HG03558 (cell line): ENCODE results near the gene ITSN1.

Source experiments
- ATAC-seq: cut with Tn5 transposase; IDR thresholded peaks from one replicate; pipeline ENCODE4 v1.9.1; 2021; ENCODE audit warnings: moderate number of reproducible peaks; ENCODE audit not compliant: unreplicated experiment; ENCODE audit errors: extremely low read depth

The ITSN1 gene

GRCh38 chr21:33828083-33828482, 185.8 kb downstream of the ITSN1 start:
- ATAC-seq, result no peak

- no peak for ATAC-seq
Measured at GRCh38 chr21:33828577-33828976, 186.3 kb downstream of the ITSN1 start.

GRCh38 chr21:33829844-33830243, 187.5 kb downstream of the ITSN1 start:
- ATAC-seq, result no peak

- ATAC-seq, result no peak
Measured at GRCh38 chr21:33831962-33832659, 189.8 kb downstream of the ITSN1 start.

GRCh38 chr21:33834801-33835500, 192.7 kb downstream of the ITSN1 start:
- no peak for ATAC-seq

- no peak for ATAC-seq
Measured at GRCh38 chr21:33835920-33836319, 193.6 kb downstream of the ITSN1 start.

- ATAC-seq, result no peak
Measured at GRCh38 chr21:33836408-33836807, 194.1 kb downstream of the ITSN1 start.

- no peak for ATAC-seq
Measured at GRCh38 chr21:33839167-33839716, 196.9 kb downstream of the ITSN1 start.

- no peak for ATAC-seq
Measured at GRCh38 chr21:33839806-33840205, 197.5 kb downstream of the ITSN1 start.

GRCh38 chr21:33840771-33841170, 198.5 kb downstream of the ITSN1 start:
- no peak for ATAC-seq

GRCh38 chr21:33841561-33841960, 199.3 kb downstream of the ITSN1 start:
- no peak for ATAC-seq

GRCh38 chr21:33843216-33843615, 200.9 kb downstream of the ITSN1 start:
- ATAC-seq, result no peak

- no peak for ATAC-seq
Measured at GRCh38 chr21:33844104-33844889, 202.0 kb downstream of the ITSN1 start.

GRCh38 chr21:33844890-33845205, 202.5 kb downstream of the ITSN1 start:
- ATAC-seq, result no peak

GRCh38 chr21:33846141-33846540, 203.8 kb downstream of the ITSN1 start:
- ATAC-seq, result no peak

- ATAC-seq, result no peak
Measured at GRCh38 chr21:33847588-33848248, 205.4 kb downstream of the ITSN1 start.

GRCh38 chr21:33848249-33848953, 206.1 kb downstream of the ITSN1 start:
- ATAC-seq, result no peak

- ATAC-seq, result no peak
Measured at GRCh38 chr21:33849834-33850233, 207.5 kb downstream of the ITSN1 start.

GRCh38 chr21:33850401-33850800, 208.1 kb downstream of the ITSN1 start:
- no peak for ATAC-seq

- no peak for ATAC-seq
Measured at GRCh38 chr21:33850985-33851384, 208.7 kb downstream of the ITSN1 start.
